HepG2 (cell line): ENCODE results near the gene C3orf22. TPM values are rescaled to one million over a fixed set of nuclear protein-coding genes. Genes with fewer than 3 reads are reported as not detected.
A peak's percentile ranks its signal among the peaks of the same experiment; 100 is the strongest.

ENCODE experiments used
- BHLHE40 ChIP-seq: IDR thresholded peaks from 2 replicates; pipeline ENCODE4 v1.6.1; 2011; ENCODE audit warnings: low read length, improper control_type of control experiment
- BORCS8-MEF2B ChIP-seq: sonication (generic); formaldehyde crosslinking; IDR thresholded peaks from 2 replicates; pipeline ENCODE4 v1.8.0; 2022; ENCODE audit warnings: mild to moderate bottlenecking, missing genetic modification reagents
- KDM2A ChIP-seq: sonication (generic); formaldehyde crosslinking; IDR thresholded peaks from 2 replicates; pipeline ENCODE4 v1.4.0; 2020; ENCODE audit warnings: low read depth, missing genetic modification reagents, borderline replicate concordance
- KLF6 ChIP-seq: IDR thresholded peaks from 2 replicates; pipeline ENCODE4 v1.8.0; 2016; ENCODE audit warnings: missing biosample characterization, missing genetic modification reagents
- KMT2B ChIP-seq: IDR thresholded peaks from 2 replicates; pipeline ENCODE4 v1.6.1; 2016; ENCODE audit warnings: missing genetic modification reagents, missing compliant biosample characterization
- MED1 ChIP-seq: sonication (generic); formaldehyde crosslinking; IDR thresholded peaks from 2 replicates; pipeline ENCODE4 v1.4.0; 2020; ENCODE audit warnings: missing genetic modification reagents
- MYC ChIP-seq: sonication (generic); formaldehyde crosslinking; IDR thresholded peaks from 2 replicates; pipeline ENCODE4 v1.9.0; 2021; ENCODE audit warnings: missing genetic modification reagents, borderline replicate concordance
- SPEN ChIP-seq: sonication (generic); formaldehyde crosslinking; IDR thresholded peaks from 2 replicates; pipeline ENCODE4 v1.5.1; 2020; ENCODE audit warnings: low read depth, mild to moderate bottlenecking, missing genetic modification reagents
- TEAD2 ChIP-seq: sonication (generic); formaldehyde crosslinking; IDR thresholded peaks from 2 replicates; pipeline ENCODE4 v1.9.0; 2021; ENCODE audit warnings: missing genetic modification reagents
- TFDP1 ChIP-seq: IDR thresholded peaks from 2 replicates; pipeline ENCODE4 v1.6.1; 2016; ENCODE audit warnings: missing compliant biosample characterization, missing genetic modification reagents, borderline replicate concordance
- USF2 ChIP-seq, 2 experiments: sonication (generic) in 1 of 2; formaldehyde crosslinking in 1 of 2; IDR thresholded peaks; 2 replicates each; pipeline versions ENCODE4 v1.5.1 to v1.6.1; 2011 to 2020; ENCODE audit warnings: borderline replicate concordance in 1 of 2, low read depth in 1 of 2, low read length in 1 of 2, mild to moderate bottlenecking in 1 of 2, missing genetic modification reagents in 1 of 2, moderate library complexity in 1 of 2
- ZBTB40 ChIP-seq, 2 experiments: fragments of 450-650 bp in 1 of 2; sonication (generic) in 1 of 2; formaldehyde crosslinking in 1 of 2; IDR thresholded peaks; 2 replicates each; pipeline versions ENCODE4 v1.6.1 to v1.8.0; 2016 to 2022; ENCODE audit warnings: antibody characterized with exemption in 1 of 2, mild to moderate bottlenecking in 1 of 2, missing genetic modification reagents in 1 of 2
- ZNF333 ChIP-seq: sonication (generic); formaldehyde crosslinking; IDR thresholded peaks from 2 replicates; pipeline ENCODE4 v1.4.0; 2020; ENCODE audit warnings: mild to moderate bottlenecking, missing genetic modification reagents, borderline replicate concordance
- ZNF33B ChIP-seq: sonication (generic); formaldehyde crosslinking; IDR thresholded peaks from 2 replicates; pipeline ENCODE4 v1.5.1; 2020; ENCODE audit warnings: mild to moderate bottlenecking, missing genetic modification reagents
- ZNF501 ChIP-seq: sonication (generic); formaldehyde crosslinking; IDR thresholded peaks from 2 replicates; pipeline ENCODE4 v1.5.1; 2020; ENCODE audit warnings: mild to moderate bottlenecking, moderate library complexity, missing genetic modification reagents
- polyA plus RNA-seq, 8 experiments: library from polyadenylated mRNA; depleted of rRNA in 3 of 8; stranded (reverse) in 7 of 8; unstranded in 1 of 8; fragments of >200 nt; fragmentation: Illumina TruSeq in 4 of 8; extraction: Trizol in 4 of 8; gene quantifications; 2 replicates each; pipeline versions ENCODE4 v1.2.1 to v1.2.3, GENCODE V29; 2011 to 2016; ENCODE audit warnings: low read depth in 4 of 8, missing spikeins in 1 of 8, mixed read lengths in 1 of 8; ENCODE audit not compliant: insufficient read depth in 1 of 8
- total RNA-seq, 5 experiments: library from RNA; depleted of rRNA; stranded (reverse); fragments of >200 nt; fragmentation: Illumina TruSeq; extraction: Trizol; gene quantifications; 2 replicates each; pipeline ENCODE4 v1.2.3, GENCODE V29; 2016; ENCODE audit warnings: low read depth in 1 of 5

Gene C3orf22
- total and polyA plus RNA-seq, 2 of the 13 experiments (the other 11 are each of a cell fraction or from before 2014, with no cell fraction given) = not detected

GRCh38 chr3:126517986-126518778 is 40.5 kb downstream of the C3orf22 start (continued):
- TF ChIP-seq ZNF501 (CRISPR knock-in tag) = 0 out of 2 replicates have a peak, but pooled peaks have one; percentile 21
- TF ChIP-seq TFDP1 = 0 out of 2 replicates have a peak, but pooled peaks have one; percentile 0
- 0 out of 2 replicates have a peak, but pooled peaks have one; percentile 43 for TF ChIP-seq ZNF333 (CRISPR knock-in tag)
- TF ChIP-seq KLF6 (CRISPR knock-in tag) = 0 out of 2 replicates have a peak, but pooled peaks have one; percentile 0
- no peak for TF ChIP-seq SPEN (CRISPR knock-in tag)
- 0 out of 2 replicates have a peak, but pooled peaks have one; percentile 27 for TF ChIP-seq ZNF33B (CRISPR knock-in tag)
- TF ChIP-seq BORCS8-MEF2B = no peak; the same call in 1 of the 2 replicates
- no peak for TF ChIP-seq USF2 (IDR thresholded peaks at IDR 0.05; ENCODE audit: low read depth, low read length)
- no peak for TF ChIP-seq USF2 (CRISPR knock-in tag; IDR thresholded peaks at IDR 0.05; ENCODE audit: borderline replicate concordance)
- no peak for TF ChIP-seq ZBTB40 (IDR thresholded peaks at IDR 0.05)
- TF ChIP-seq ZBTB40 (CRISPR knock-in tag; IDR thresholded peaks at IDR 0.05) = 0 out of 2 replicates have a peak, but pooled peaks have one; percentile 25
- no peak for TF ChIP-seq KMT2B (CRISPR knock-in tag)
- TF ChIP-seq BHLHE40 = no peak
- peak; percentile 31; the same call in 1 of the 2 replicates for TF ChIP-seq KDM2A
- no peak for TF ChIP-seq TEAD2 (CRISPR knock-in tag)
- peak; percentile 57; the same call in 1 of the 2 replicates for TF ChIP-seq MYC
- TF ChIP-seq MED1 (CRISPR knock-in tag) = 0 out of 2 replicates have a peak, but pooled peaks have one; percentile 39
